Spleen (tissue), 11 donors: Measurements from ENCODE around the gene ECI1. TPM values are rescaled to one million over a fixed set of nuclear protein-coding genes. Genes with fewer than 3 reads are reported as not detected.
A peak's percentile ranks its signal among the peaks of the same experiment; 100 is the strongest.

Source experiments
- DNase-seq: peaks from one replicate; pipeline ENCODE4 v3.0.0-alpha.2; 2020
- H3K27ac ChIP-seq, 8 donors: fragments of 200-600 bp; sonication (generic) in 7 of 8; 1 replicate in 4 of 8; 2 replicates in 4 of 8; pipeline versions ENCODE4 v1.5.0 to v1.8.0; 2016 to 2021; ENCODE audit warnings: inconsistent platforms in 4 of 8, mild to moderate bottlenecking in 4 of 8, moderate library complexity in 1 of 8
- H3K27me3 ChIP-seq, 7 donors: fragments of 200-600 bp; sonication (generic) in 6 of 7; replicated peaks in 1 of 7; 1 replicate in 4 of 7; 2 replicates in 3 of 7; pipeline versions ENCODE4 v1.5.0 to v1.8.0; 2016 to 2021; ENCODE audit warnings: inconsistent platforms in 3 of 7, mild to moderate bottlenecking in 1 of 7
- H3K36me3 ChIP-seq, 6 donors: fragments of 200-600 bp; sonication (generic) in 5 of 6; 1 replicate in 4 of 6; 2 replicates in 2 of 6; pipeline versions ENCODE4 v1.5.0 to v1.8.0; 2016 to 2021; ENCODE audit warnings: inconsistent platforms in 2 of 6
- H3K4me1 ChIP-seq, 6 donors: fragments of 200-600 bp; sonication (generic) in 5 of 6; 1 replicate in 3 of 6; 2 replicates in 3 of 6; pipeline versions ENCODE4 v1.5.0 to v1.8.0; 2016 to 2021; ENCODE audit warnings: inconsistent platforms in 3 of 6
- H3K4me3 ChIP-seq, 8 donors: fragments of 200-600 bp; sonication (generic) in 7 of 8; 1 replicate in 4 of 8; 2 replicates in 4 of 8; pipeline versions ENCODE4 v1.5.0 to v1.8.0; 2016 to 2021; ENCODE audit warnings: inconsistent platforms in 4 of 8, mild to moderate bottlenecking in 4 of 8, moderate library complexity in 2 of 8
- H3K9me3 ChIP-seq, 8 donors: fragments of 200-600 bp; sonication (generic) in 7 of 8; 1 replicate in 4 of 8; 2 replicates in 4 of 8; pipeline versions ENCODE4 v1.5.0 to v1.8.0; 2016 to 2021; ENCODE audit warnings: inconsistent platforms in 4 of 8
- POLR2A ChIP-seq, 3 donors: fragments of 450-650 bp; IDR thresholded peaks; one replicate each; pipeline ENCODE4 v1.5.1; 2017; ENCODE audit warnings: antibody characterized with exemption in 3 of 3, mild to moderate bottlenecking in 1 of 3
- POLR2AphosphoS5 ChIP-seq, 3 donors: sonication (generic); formaldehyde crosslinking; IDR thresholded peaks; one replicate each; pipeline ENCODE4 v1.5.1; 2017; ENCODE audit warnings: antibody characterized with exemption in 3 of 3
- WGBS, 5 donors: extraction: QIAGEN DNeasy Blood & Tissue Kit in 3 of 5; methylation state at CpG; one replicate each; pipeline versions ENCODE4 v1.1.5 to v1.1.7; 2013 to 2018; 5-methylcytosine and 5-hydroxymethylcytosine counted together
- intact Hi-C: fragments of 100-400 bp; cut with DNase I; formaldehyde crosslinking; loops from one replicate; pipeline ENCODE4 v1.15.0; 2023; ENCODE audit warnings: low total_unique reads
- polyA plus RNA-seq, 3 donors: library from polyadenylated mRNA; stranded (reverse); fragments of 200-250 nt; gene quantifications; one replicate each; pipeline ENCODE4 v1.2.1, GENCODE V29; 2013
- total RNA-seq, 7 donors: library from RNA; depleted of rRNA in 3 of 7; stranded (reverse); fragments of >200 nt in 3 of 7; fragmentation: NEBNext Ultra II Directional in 4 of 7; extraction: Animal tissue kit (Norgen Biotek cat#: 25700) in 4 of 7; gene quantifications; one replicate each; pipeline versions ENCODE4 v1.1.0 to v1.2.1, GENCODE V29; 2016 to 2021
- TF ChIP-seq, protein P1 (sequence below), 11 experiments: fragments of 200-600 bp in 7 of 11; fragments of 450-650 bp in 4 of 11; sonication (generic) in 4 of 11; IDR thresholded peaks in 8 of 11; conservative IDR thresholded peaks in 3 of 11; 1 replicate in 7 of 11; 2 replicates in 4 of 11; pipeline versions ENCODE4 v1.4.0 to v1.8.0; 2016 to 2021; ENCODE audit warnings: antibody characterized with exemption in 11 of 11, inconsistent platforms in 4 of 11, mild to moderate bottlenecking in 1 of 11
- donor health status: healthy with polysubstance abuse.
- donor health status: DM: no; HTN: no; CAD: no; lungs with moderate emphysema.
- donor health status: DM: no; HTN: no; CAD: no.
- donor health status: Bipolar disorder and iron deficiency.
- donor health status: healthy.
- donor health status: DM: no; HTN: no; CAD: no.
- donor health status: DM: yes; HTN: yes; CAD: no.

Gene ECI1
- total and polyA plus RNA-seq, 10 donors, result 20.6 to 54.8 (median 34.0) TPM

DNA sequence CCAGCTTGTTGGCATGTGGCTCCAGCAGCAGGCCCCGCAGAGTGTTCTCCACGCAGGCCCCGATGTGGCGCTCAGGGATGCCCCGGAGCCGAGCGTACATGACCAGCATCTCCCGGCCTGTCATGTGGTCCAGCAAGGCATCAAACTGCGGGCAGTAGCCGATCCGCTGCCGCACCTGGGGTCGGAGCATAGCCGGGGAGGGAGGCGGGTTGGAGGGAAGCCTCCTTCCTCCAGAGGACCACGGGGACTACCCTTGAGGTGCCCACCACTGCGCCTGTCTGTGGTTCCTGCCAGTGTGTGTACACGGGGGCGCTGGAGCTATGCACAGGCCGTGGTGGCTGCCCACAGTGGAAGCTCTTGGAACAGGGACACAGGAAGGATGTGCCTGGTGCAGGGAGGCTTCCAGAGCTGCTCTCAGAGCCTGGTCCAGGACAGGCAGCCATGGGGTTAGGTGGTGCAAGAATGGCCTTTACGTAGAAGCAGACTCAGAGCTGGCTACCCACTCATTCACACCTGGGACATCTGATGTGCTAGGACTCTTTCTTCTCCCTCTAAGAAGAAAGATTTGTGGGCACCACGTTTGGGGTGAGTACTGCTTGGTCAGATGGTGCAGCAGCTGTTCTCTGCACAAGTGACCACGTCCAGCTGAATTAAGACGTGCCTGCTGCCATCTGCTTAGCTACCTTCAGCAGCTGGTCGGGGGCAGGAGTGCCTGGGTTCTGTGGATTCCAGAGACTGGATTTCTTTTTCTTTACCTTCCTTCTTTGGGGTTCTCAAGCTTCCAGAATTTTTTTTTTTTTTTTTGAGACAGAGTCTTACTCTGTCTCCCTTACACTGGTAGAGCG lies 27.8 kb upstream of the ECI1 start:
- 78 to 89% (median 87%) methylated on average over 7 to 26 of the region's 26 CpGs for WGBS, 5 donors
- no peak overlapping the region for H3K27ac ChIP-seq
- intact Hi-C loops, result no loop called here
- H3K27me3 ChIP-seq, result no peaks in the 10 kb centered on the region
- TF ChIP-seq POLR2A (IDR thresholded peaks at IDR 0.05) (no peak), POLR2AphosphoS5 (IDR thresholded peaks at IDR 0.05) (no peak)
- TF ChIP-seq, protein P1, sequence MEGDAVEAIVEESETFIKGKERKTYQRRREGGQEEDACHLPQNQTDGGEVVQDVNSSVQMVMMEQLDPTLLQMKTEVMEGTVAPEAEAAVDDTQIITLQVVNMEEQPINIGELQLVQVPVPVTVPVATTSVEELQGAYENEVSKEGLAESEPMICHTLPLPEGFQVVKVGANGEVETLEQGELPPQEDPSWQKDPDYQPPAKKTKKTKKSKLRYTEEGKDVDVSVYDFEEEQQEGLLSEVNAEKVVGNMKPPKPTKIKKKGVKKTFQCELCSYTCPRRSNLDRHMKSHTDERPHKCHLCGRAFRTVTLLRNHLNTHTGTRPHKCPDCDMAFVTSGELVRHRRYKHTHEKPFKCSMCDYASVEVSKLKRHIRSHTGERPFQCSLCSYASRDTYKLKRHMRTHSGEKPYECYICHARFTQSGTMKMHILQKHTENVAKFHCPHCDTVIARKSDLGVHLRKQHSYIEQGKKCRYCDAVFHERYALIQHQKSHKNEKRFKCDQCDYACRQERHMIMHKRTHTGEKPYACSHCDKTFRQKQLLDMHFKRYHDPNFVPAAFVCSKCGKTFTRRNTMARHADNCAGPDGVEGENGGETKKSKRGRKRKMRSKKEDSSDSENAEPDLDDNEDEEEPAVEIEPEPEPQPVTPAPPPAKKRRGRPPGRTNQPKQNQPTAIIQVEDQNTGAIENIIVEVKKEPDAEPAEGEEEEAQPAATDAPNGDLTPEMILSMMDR (IDR thresholded peaks at IDR 0.05 in 8 of 11, conservative IDR thresholded peaks at IDR 0.05 in 3 of 11), result no peak
- H3K4me3 ChIP-seq, result no peak overlapping the region
- H3K9me3 ChIP-seq, result no peaks in the 10 kb centered on the region
- no peak for DNase-seq
- H3K36me3 ChIP-seq, result peaks cover 0 to 48% (median 5%) of the 10 kb centered on the region in 6 donors
- H3K4me1 ChIP-seq, result no peaks in the 10 kb centered on the region

DNA sequence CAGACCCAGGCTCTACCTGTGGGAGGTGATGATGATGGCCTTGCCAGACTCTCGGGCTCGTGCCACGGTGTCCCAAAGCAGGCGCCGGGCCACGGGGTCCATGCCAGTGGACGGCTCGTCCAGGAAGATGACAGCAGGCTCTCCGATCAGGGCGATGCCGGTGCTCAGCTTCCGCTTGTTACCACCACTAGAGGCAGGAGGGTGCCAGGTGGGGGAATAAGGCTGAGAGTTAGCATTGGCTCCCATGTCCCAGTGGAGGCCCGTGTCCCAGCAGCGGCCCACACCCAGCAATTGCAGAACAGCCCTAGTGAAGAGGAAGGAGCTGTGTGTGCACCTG lies 26.9 kb upstream of the ECI1 start:
- DNase-seq, result no peak
- Histone ChIP-seq H3K27ac (no peak overlapping the region), H3K27me3 (no peaks in the 10 kb centered on the region), H3K9me3 (no peaks in the 10 kb centered on the region), H3K4me1 (no peaks in the 10 kb centered on the region), H3K36me3 (peaks cover 0 to 38% (median under 1%) of the 10 kb centered on the region in 6 donors), H3K4me3 (no peak overlapping the region)
- TF ChIP-seq, protein P1 (IDR thresholded peaks at IDR 0.05 in 8 of 11, conservative IDR thresholded peaks at IDR 0.05 in 3 of 11), result no peak
- TF ChIP-seq POLR2A (IDR thresholded peaks at IDR 0.05) (no peak), POLR2AphosphoS5 (IDR thresholded peaks at IDR 0.05) (no peak)
- 83 to 94% (median 93%) methylated on average over 8 to 14 of the region's 14 CpGs for WGBS, 5 donors
- intact Hi-C loops, result no loop called here

DNA sequence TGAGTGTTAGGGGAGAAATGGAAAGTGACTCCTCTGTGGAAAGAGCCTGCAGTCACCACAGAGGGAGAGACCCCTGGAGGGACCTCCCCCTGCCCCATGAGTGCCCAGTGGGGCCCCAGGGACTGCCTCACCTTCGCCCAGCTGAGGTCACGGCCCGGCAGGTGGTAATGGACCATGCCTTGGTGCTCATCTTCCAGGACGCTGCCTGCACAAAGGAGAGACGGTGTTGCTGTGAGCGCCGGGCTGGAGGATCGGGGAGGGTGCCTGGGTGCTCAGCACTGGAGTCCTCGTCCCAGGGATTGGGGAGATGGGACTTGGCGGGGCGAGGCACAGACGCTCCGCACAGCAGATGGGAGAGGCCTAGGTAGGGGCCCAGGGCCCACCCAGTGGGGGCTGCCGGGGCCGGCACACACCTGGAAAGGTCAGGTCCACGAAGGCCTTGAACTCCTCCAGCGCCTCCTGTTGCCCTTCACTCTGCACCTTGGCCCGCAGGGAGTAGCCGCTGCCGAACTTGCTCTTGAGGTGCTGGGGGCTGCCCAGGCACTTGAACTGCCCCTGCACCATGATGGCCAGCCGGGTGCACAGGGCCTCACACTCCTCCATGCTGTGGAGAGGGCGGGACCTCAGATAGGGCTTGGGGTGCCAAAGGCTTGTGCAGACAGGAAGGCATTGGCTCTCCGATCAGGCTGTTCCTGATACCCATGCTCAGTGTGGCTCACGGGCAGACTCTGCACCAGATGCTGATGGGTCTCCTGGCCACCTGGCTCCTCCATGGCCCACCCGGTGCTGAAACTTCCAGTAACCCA lies 26.3 kb upstream of the ECI1 start:
- Histone ChIP-seq H3K27ac (no peak overlapping the region), H3K4me1 (peaks cover 0 to 1% (median 0%) of the 10 kb centered on the region in 6 donors), H3K36me3 (peaks cover 0 to 33% (median 0%) of the 10 kb centered on the region in 6 donors), H3K4me3 (no peak overlapping the region), H3K9me3 (no peaks in the 10 kb centered on the region), H3K27me3 (no peaks in the 10 kb centered on the region)
- no peak for TF ChIP-seq POLR2A (IDR thresholded peaks at IDR 0.05)
- TF ChIP-seq, protein P1 (IDR thresholded peaks at IDR 0.05 in 8 of 11, conservative IDR thresholded peaks at IDR 0.05 in 3 of 11), result no peak
- TF ChIP-seq POLR2AphosphoS5 (IDR thresholded peaks at IDR 0.05), result peak in 1 of 3 donors; percentile 6
- 89 to 91% (median 90%) methylated on average over 11 to 25 of the region's 25 CpGs for WGBS, 5 donors
- no peak for DNase-seq
- intact Hi-C loops, result no loop called here
